Stomach (tissue), 4 donors: ENCODE results near the gene GRWD1.

Experiments
- CTCF ChIP-seq, 7 experiments: fragments of 450-650 bp in 4 of 7; fragments of 200-600 bp in 3 of 7; sonication (generic) in 3 of 7; IDR thresholded peaks; one replicate each; pipeline ENCODE4 v1.5.1; 2016 to 2019; ENCODE audit warnings: antibody characterized with exemption in 7 of 7, control low read depth in 2 of 7, mild to moderate bottlenecking in 1 of 7
- POLR2AphosphoS5 ChIP-seq, 3 donors: sonication (generic); formaldehyde crosslinking; IDR thresholded peaks; one replicate each; pipeline ENCODE4 v1.6.1; 2016; ENCODE audit warnings: antibody characterized with exemption in 3 of 3

- TF ChIP-seq CTCF (IDR thresholded peaks at IDR 0.05) (no peak), POLR2AphosphoS5 (IDR thresholded peaks at IDR 0.05) (no peak)
Measured at GRCh38 chr19:48415806-48416221, 30.0 kb upstream of the GRWD1 start.
